Uterus (tissue), 4 donors: ENCODE results near the gene ADARB2. TPM values are rescaled to one million over a fixed set of nuclear protein-coding genes. Genes with fewer than 3 reads are reported as not detected.

Source experiments
- DNase-seq, 2 donors: peaks; one replicate each; pipeline ENCODE4 v3.0.0-alpha.2; 2019 to 2020
- H3K27ac ChIP-seq, 2 donors: fragments of 200-600 bp; sonication (generic); 1 replicate in 1 of 2; 2 replicates in 1 of 2; pipeline ENCODE4 v1.5.1; 2016 to 2018
- H3K27me3 ChIP-seq, 2 donors: fragments of 200-600 bp; sonication (generic); one replicate each; pipeline ENCODE4 v1.5.1; 2018 to 2019; ENCODE audit warnings: control low read depth in 1 of 2
- H3K36me3 ChIP-seq, 2 donors: fragments of 200-600 bp; sonication (generic); one replicate each; pipeline ENCODE4 v1.5.1; 2019; ENCODE audit warnings: control low read depth in 1 of 2
- H3K4me1 ChIP-seq, 2 donors: fragments of 200-600 bp; sonication (generic); one replicate each; pipeline ENCODE4 v1.5.1; 2018 to 2019; ENCODE audit warnings: control low read depth in 1 of 2
- H3K4me3 ChIP-seq, 2 donors: fragments of 200-600 bp; sonication (generic); 1 replicate in 1 of 2; 2 replicates in 1 of 2; pipeline ENCODE4 v1.5.1; 2018 to 2019; ENCODE audit warnings: mild to moderate bottlenecking in 1 of 2
- H3K9me3 ChIP-seq, 2 donors: fragments of 200-600 bp; sonication (generic); one replicate each; pipeline ENCODE4 v1.5.1; 2019; ENCODE audit warnings: control low read depth in 1 of 2
- CTCF ChIP-seq, 4 experiments: fragments of 200-600 bp in 2 of 4; fragments of 450-650 bp in 2 of 4; sonication (generic) in 2 of 4; IDR thresholded peaks; one replicate each; pipeline ENCODE4 v1.5.1; 2016 to 2019; ENCODE audit warnings: antibody characterized with exemption in 4 of 4, mild to moderate bottlenecking in 2 of 4, moderate library complexity in 1 of 4
- POLR2A ChIP-seq, 2 donors: fragments of 450-650 bp; IDR thresholded peaks; one replicate each; pipeline ENCODE4 v1.6.1; 2016; ENCODE audit warnings: antibody characterized with exemption in 2 of 2, mild to moderate bottlenecking in 1 of 2, moderate library complexity in 1 of 2
- intact Hi-C: fragments of 100-400 bp; cut with DNase I; formaldehyde crosslinking; loops from one replicate; pipeline ENCODE4 v1.15.1; 2023; ENCODE audit warnings: low total_unique reads
- total RNA-seq, 4 donors: library from RNA; depleted of rRNA in 3 of 4; stranded (reverse); fragments of >200 nt in 3 of 4; gene quantifications; one replicate each; pipeline versions ENCODE4 v1.1.0 to v1.2.4, GENCODE V29; 2014 to 2023
- donor health status: DM: yes; HTN: yes; CAD: no.

Gene ADARB2
- total RNA-seq, 4 donors from 2014 or later = 0.76 to 2.6 (median 2.0) TPM; not detected in 1

GRCh38 chr10:1744524-1744923 is 7.2 kb upstream of the ADARB2 start:
- Histone ChIP-seq H3K36me3 (no peaks in the 10 kb centered on the region), H3K9me3 (no peaks in the 10 kb centered on the region), H3K27me3 (peaks cover 0 to 4% of the 10 kb centered on the region in 2 donors), H3K4me3 (no peak overlapping the region), H3K4me1 (no peaks in the 10 kb centered on the region), H3K27ac (no peak overlapping the region)
- intact Hi-C loops = no loop called here
- no peak for TF ChIP-seq POLR2A (IDR thresholded peaks at IDR 0.05)
- TF ChIP-seq CTCF (IDR thresholded peaks at IDR 0.05) = no peak
- DNase-seq = no peak

- intact Hi-C loops = no loop called here
- no peaks in the 10 kb centered on the region for H3K4me1 ChIP-seq
- peaks cover 0 to 10% of the 10 kb centered on the region in 2 donors for H3K27me3 ChIP-seq
- H3K36me3 ChIP-seq = no peaks in the 10 kb centered on the region
- H3K4me3 ChIP-seq = no peak overlapping the region
- TF ChIP-seq CTCF (IDR thresholded peaks at IDR 0.05) (no peak), POLR2A (IDR thresholded peaks at IDR 0.05) (no peak)
- no peak overlapping the region for H3K27ac ChIP-seq
- DNase-seq = no peak
- H3K9me3 ChIP-seq = no peaks in the 10 kb centered on the region
Observed at GRCh38 chr10:1743141-1743540, 5.8 kb upstream of the ADARB2 start.

- TF ChIP-seq CTCF (IDR thresholded peaks at IDR 0.05) = no peak
- no peak for TF ChIP-seq POLR2A (IDR thresholded peaks at IDR 0.05)
- Histone ChIP-seq H3K27me3 (peaks cover 0 to 25% of the 10 kb centered on the region in 2 donors), H3K9me3 (no peaks in the 10 kb centered on the region), H3K4me1 (peaks cover 0 to 8% of the 10 kb centered on the region in 2 donors), H3K27ac (no peak overlapping the region), H3K4me3 (no peak overlapping the region), H3K36me3 (no peaks in the 10 kb centered on the region)
- DNase-seq = no peak
- intact Hi-C loops = no loop called here
Observed at GRCh38 chr10:1741450-1741849, 4.1 kb upstream of the ADARB2 start.

GRCh38 chr10:1739751-1740150 is 2.4 kb upstream of the ADARB2 start:
- Histone ChIP-seq H3K4me3 (no peak overlapping the region), H3K27me3 (peaks cover 0 to 39% of the 10 kb centered on the region in 2 donors), H3K9me3 (no peaks in the 10 kb centered on the region), H3K27ac (no peak overlapping the region), H3K36me3 (no peaks in the 10 kb centered on the region), H3K4me1 (peaks cover 0 to 8% of the 10 kb centered on the region in 2 donors)
- intact Hi-C loops = no loop called here
- TF ChIP-seq POLR2A (IDR thresholded peaks at IDR 0.05) (no peak), CTCF (IDR thresholded peaks at IDR 0.05) (no peak)
- no peak for DNase-seq

- TF ChIP-seq CTCF (IDR thresholded peaks at IDR 0.05) (no peak), POLR2A (IDR thresholded peaks at IDR 0.05) (no peak)
- Histone ChIP-seq H3K4me1 (peaks cover 0 to 8% of the 10 kb centered on the region in 2 donors), H3K9me3 (no peaks in the 10 kb centered on the region), H3K4me3 (no peak overlapping the region), H3K27me3 (peaks cover 0 to 47% of the 10 kb centered on the region in 2 donors), H3K27ac (no peak overlapping the region), H3K36me3 (no peaks in the 10 kb centered on the region)
- intact Hi-C loops = no loop called here
- DNase-seq = no peak
Observed at GRCh38 chr10:1738950-1739349, 1.6 kb upstream of the ADARB2 start.
